Upper lobe of left lung (tissue), 4 donors: ENCODE results near the gene NACA2.

Experiments used
- EP300 ChIP-seq, 4 donors: sonication (generic); formaldehyde crosslinking; IDR thresholded peaks; one replicate each; pipeline ENCODE4 v1.5.1; 2017; ENCODE audit warnings: antibody characterized with exemption in 4 of 4, control low read depth in 2 of 4
- POLR2AphosphoS5 ChIP-seq, 2 donors: sonication (generic); formaldehyde crosslinking; IDR thresholded peaks; one replicate each; pipeline ENCODE4 v1.5.1; 2017; ENCODE audit warnings: antibody characterized with exemption in 2 of 2
- TF ChIP-seq, protein P1 (sequence below), 6 experiments: fragments of 450-650 bp in 4 of 6; fragments of 200-600 bp in 2 of 6; sonication (generic) in 2 of 6; IDR thresholded peaks; one replicate each; pipeline ENCODE4 v1.5.1; 2016 to 2019; ENCODE audit warnings: antibody characterized with exemption in 6 of 6

DNA sequence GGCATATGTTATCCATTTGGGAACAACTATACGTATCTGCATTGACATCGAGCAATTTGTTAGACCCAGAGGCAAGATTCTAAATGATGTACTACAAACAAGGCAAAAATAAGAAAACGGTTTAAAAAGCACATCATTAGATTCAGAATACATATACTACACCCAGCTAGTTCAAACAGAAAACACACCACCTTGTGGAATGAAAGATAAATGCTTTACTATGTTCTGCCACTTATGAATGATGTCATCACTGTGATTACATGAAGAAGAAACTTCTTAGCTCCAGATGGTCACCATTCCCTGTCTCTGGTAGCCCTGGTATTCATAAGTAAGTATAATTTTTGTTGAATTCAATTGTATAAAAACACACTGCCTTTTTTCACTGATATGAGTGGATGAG is 7.8 kb downstream of the NACA2 start:
- TF ChIP-seq, protein P1, sequence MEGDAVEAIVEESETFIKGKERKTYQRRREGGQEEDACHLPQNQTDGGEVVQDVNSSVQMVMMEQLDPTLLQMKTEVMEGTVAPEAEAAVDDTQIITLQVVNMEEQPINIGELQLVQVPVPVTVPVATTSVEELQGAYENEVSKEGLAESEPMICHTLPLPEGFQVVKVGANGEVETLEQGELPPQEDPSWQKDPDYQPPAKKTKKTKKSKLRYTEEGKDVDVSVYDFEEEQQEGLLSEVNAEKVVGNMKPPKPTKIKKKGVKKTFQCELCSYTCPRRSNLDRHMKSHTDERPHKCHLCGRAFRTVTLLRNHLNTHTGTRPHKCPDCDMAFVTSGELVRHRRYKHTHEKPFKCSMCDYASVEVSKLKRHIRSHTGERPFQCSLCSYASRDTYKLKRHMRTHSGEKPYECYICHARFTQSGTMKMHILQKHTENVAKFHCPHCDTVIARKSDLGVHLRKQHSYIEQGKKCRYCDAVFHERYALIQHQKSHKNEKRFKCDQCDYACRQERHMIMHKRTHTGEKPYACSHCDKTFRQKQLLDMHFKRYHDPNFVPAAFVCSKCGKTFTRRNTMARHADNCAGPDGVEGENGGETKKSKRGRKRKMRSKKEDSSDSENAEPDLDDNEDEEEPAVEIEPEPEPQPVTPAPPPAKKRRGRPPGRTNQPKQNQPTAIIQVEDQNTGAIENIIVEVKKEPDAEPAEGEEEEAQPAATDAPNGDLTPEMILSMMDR (IDR thresholded peaks at IDR 0.05): no peak
- no peak for TF ChIP-seq POLR2AphosphoS5 (IDR thresholded peaks at IDR 0.05)
- no peak for TF ChIP-seq EP300 (IDR thresholded peaks at IDR 0.05)
